Esophagus squamous epithelium (tissue), 5 donors: ENCODE data around the gene ELOVL6. TPM values are rescaled to one million over a fixed set of nuclear protein-coding genes. Genes with fewer than 3 reads are reported as not detected.

Source experiments
- DNase-seq: peaks from one replicate; lab custom pipeline; 2025; lab: John Stamatoyannopoulos, UW
- H3K27ac ChIP-seq, 4 donors: fragments of 200-600 bp; sonication (generic); one replicate each; pipeline ENCODE4 v1.5.1; 2016 to 2019; ENCODE audit warnings: mild to moderate bottlenecking in 1 of 4
- H3K27me3 ChIP-seq, 4 donors: fragments of 200-600 bp; sonication (generic); 1 replicate in 3 of 4; 2 replicates in 1 of 4; pipeline versions ENCODE4 v1.5.1 to v1.6.0; 2017 to 2021; ENCODE audit warnings: antibody characterized with exemption in 1 of 4
- H3K36me3 ChIP-seq, 3 donors: fragments of 200-600 bp; sonication (generic); one replicate each; pipeline ENCODE4 v1.5.1; 2016 to 2019
- H3K4me1 ChIP-seq, 3 donors: fragments of 200-600 bp; sonication (generic); one replicate each; pipeline ENCODE4 v1.5.1; 2017 to 2019
- H3K4me3 ChIP-seq, 4 donors: fragments of 200-600 bp; sonication (generic); 1 replicate in 3 of 4; 2 replicates in 1 of 4; pipeline ENCODE4 v1.5.1; 2016 to 2019; ENCODE audit warnings: mild to moderate bottlenecking in 2 of 4, moderate library complexity in 1 of 4
- H3K9me3 ChIP-seq, 3 donors: fragments of 200-600 bp; sonication (generic); one replicate each; pipeline ENCODE4 v1.5.1; 2016 to 2019
- CTCF ChIP-seq, 6 experiments: fragments of 450-650 bp in 4 of 6; fragments of 200-600 bp in 2 of 6; sonication (generic) in 2 of 6; IDR thresholded peaks; one replicate each; pipeline ENCODE4 v1.5.1; 2016 to 2019; ENCODE audit warnings: antibody characterized with exemption in 6 of 6, mild to moderate bottlenecking in 4 of 6, moderate library complexity in 4 of 6
- POLR2A ChIP-seq, 4 donors: fragments of 450-650 bp; IDR thresholded peaks; one replicate each; pipeline ENCODE4 v1.6.1; 2017; ENCODE audit warnings: antibody characterized with exemption in 4 of 4, mild to moderate bottlenecking in 4 of 4, moderate library complexity in 3 of 4
- WGBS, 2 donors: methylation state at CpG; one replicate each; pipeline ENCODE4 v1.1.5; 2018; 5-methylcytosine and 5-hydroxymethylcytosine counted together
- intact Hi-C: fragments of 100-400 bp; cut with DNase I; formaldehyde crosslinking; loops from one replicate; pipeline ENCODE4 v1.15.0; 2022
- total RNA-seq, 4 donors: library from RNA; depleted of rRNA; stranded (reverse); fragments of >200 nt; gene quantifications; one replicate each; pipeline ENCODE4 v1.1.0, GENCODE V29; 2016
- donor health status: DM: yes; HTN: yes; CAD: no.

Gene ELOVL6
- total RNA-seq, 4 donors from 2014 or later, result 13.0 to 39.5 (median 19.4) TPM

- no peaks in the 10 kb centered on the region for H3K27me3 ChIP-seq
- DNase-seq, result no peak
- no peaks in the 10 kb centered on the region for H3K4me1 ChIP-seq
- 78 to 85% methylated on average over 8 of the region's 8 CpGs for WGBS, 2 donors
- no peak overlapping the region for H3K4me3 ChIP-seq
- TF ChIP-seq CTCF (IDR thresholded peaks at IDR 0.05) (no peak), POLR2A (IDR thresholded peaks at IDR 0.05) (no peak)
- H3K9me3 ChIP-seq, result no peaks in the 10 kb centered on the region
- intact Hi-C loops, result no loop called here
- H3K27ac ChIP-seq, result no peak overlapping the region
- H3K36me3 ChIP-seq, result no peaks in the 10 kb centered on the region
Measured at GRCh38 chr4:110068248-110068647, 130.2 kb downstream of the ELOVL6 start.

- WGBS, 2 donors, result 72 to 89% methylated on average over 2 of the region's 2 CpGs
- intact Hi-C loops, result no loop called here
Measured at GRCh38 chr4:110064934-110065333, 133.5 kb downstream of the ELOVL6 start.

GRCh38 chr4:110064295-110064694 lies 134.1 kb downstream of the ELOVL6 start:
- Histone ChIP-seq H3K4me3 (no peak overlapping the region), H3K4me1 (peaks cover 0 to 18% (median 5%) of the 10 kb centered on the region in 3 donors), H3K9me3 (no peaks in the 10 kb centered on the region), H3K36me3 (no peaks in the 10 kb centered on the region), H3K27me3 (no peaks in the 10 kb centered on the region), H3K27ac (no peak overlapping the region)
- DNase-seq, result no peak
- intact Hi-C loops, result no loop called here
- 100% methylated on average over 1 of the region's 1 CpG for WGBS, 2 donors
- TF ChIP-seq POLR2A (IDR thresholded peaks at IDR 0.05) (no peak), CTCF (IDR thresholded peaks at IDR 0.05) (no peak)

More at GRCh38 chr4:110064934-110065333, 133.5 kb downstream of the ELOVL6 start:
- no peak for TF ChIP-seq POLR2A (IDR thresholded peaks at IDR 0.05)
- TF ChIP-seq CTCF (IDR thresholded peaks at IDR 0.05), result no peak
- no peaks in the 10 kb centered on the region for H3K36me3 ChIP-seq
- no peak for DNase-seq
- no peaks in the 10 kb centered on the region for H3K9me3 ChIP-seq
- H3K27ac ChIP-seq, result no peak overlapping the region
- H3K27me3 ChIP-seq, result no peaks in the 10 kb centered on the region
- no peak overlapping the region for H3K4me3 ChIP-seq
- peaks cover 0 to 12% (median 5%) of the 10 kb centered on the region in 3 donors for H3K4me1 ChIP-seq

- no peak for DNase-seq
Measured at GRCh38 chr4:110062166-110062565, 136.2 kb downstream of the ELOVL6 start.

GRCh38 chr4:110061076-110061475 lies 137.3 kb downstream of the ELOVL6 start:
- intact Hi-C loops, result no loop called here
- WGBS, 2 donors, result 79 to 85% methylated on average over 2 of the region's 2 CpGs
- peaks cover 0 to 35% (median 5%) of the 10 kb centered on the region in 3 donors for H3K4me1 ChIP-seq
- no peak for DNase-seq
- TF ChIP-seq CTCF (IDR thresholded peaks at IDR 0.05), result no peak
- TF ChIP-seq POLR2A (IDR thresholded peaks at IDR 0.05), result no peak
- no peaks in the 10 kb centered on the region for H3K36me3 ChIP-seq
- no peaks in the 10 kb centered on the region for H3K27me3 ChIP-seq
- no peak overlapping the region for H3K4me3 ChIP-seq
- no peak overlapping the region for H3K27ac ChIP-seq
- no peaks in the 10 kb centered on the region for H3K9me3 ChIP-seq

More at GRCh38 chr4:110062166-110062565, 136.2 kb downstream of the ELOVL6 start:
- Histone ChIP-seq H3K36me3 (no peaks in the 10 kb centered on the region), H3K27ac (no peak overlapping the region), H3K4me1 (peaks cover 0 to 34% (median 5%) of the 10 kb centered on the region in 3 donors), H3K9me3 (no peaks in the 10 kb centered on the region), H3K4me3 (no peak overlapping the region), H3K27me3 (no peaks in the 10 kb centered on the region)
- intact Hi-C loops, result no loop called here
- WGBS, 2 donors, result 94 to 96% methylated on average over 5 of the region's 5 CpGs
- TF ChIP-seq POLR2A (IDR thresholded peaks at IDR 0.05) (no peak), CTCF (IDR thresholded peaks at IDR 0.05) (no peak)
